Cerebellar cortex (tissue), 1 donor: ENCODE measurements around the gene MCEE.

ENCODE experiments used
- DNase-seq: peaks from one replicate; pipeline ENCODE4 v3.0.0-alpha.2; 2015; ENCODE audit warnings: low spot score

MCEE gene

DNA sequence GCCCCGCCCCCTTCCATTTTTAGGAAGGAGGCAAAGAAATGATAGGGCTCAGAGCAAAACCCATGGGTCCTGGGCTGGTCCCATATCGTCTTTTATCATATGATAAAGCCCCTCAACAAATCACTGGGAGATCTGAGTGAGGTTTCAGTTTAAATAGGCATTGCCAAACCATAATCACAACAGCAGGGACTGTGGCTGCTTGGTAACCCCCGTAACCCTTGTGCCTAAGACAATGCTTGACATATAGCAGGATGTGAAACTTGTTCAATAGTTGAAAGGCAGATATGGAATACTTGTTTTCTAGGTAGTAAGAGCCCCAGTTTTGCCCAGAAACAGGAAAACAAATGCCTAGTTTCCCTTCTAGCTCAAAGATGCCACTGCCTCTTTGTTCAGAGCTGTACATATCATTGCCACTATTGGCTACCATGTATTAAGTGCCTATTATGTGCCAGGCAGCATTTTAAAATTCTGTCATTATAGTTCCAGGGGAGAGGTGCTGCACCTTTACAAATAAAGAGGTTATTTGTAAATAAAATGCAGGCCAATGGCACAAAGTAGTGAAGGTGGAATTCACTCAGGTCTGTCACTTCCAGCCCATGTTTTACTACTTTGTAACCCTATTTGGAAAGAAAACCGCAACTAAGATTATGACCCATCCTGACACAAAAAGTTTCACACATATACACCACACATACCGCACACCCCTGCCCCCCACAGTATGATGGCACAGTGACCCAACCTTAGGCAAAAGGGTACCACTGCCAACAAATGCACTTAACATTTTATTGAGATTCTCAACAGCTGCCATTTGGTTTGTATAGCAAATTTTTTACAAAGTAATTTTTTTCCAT is 47.4 kb downstream of the MCEE start:
- no peak for DNase-seq

DNA sequence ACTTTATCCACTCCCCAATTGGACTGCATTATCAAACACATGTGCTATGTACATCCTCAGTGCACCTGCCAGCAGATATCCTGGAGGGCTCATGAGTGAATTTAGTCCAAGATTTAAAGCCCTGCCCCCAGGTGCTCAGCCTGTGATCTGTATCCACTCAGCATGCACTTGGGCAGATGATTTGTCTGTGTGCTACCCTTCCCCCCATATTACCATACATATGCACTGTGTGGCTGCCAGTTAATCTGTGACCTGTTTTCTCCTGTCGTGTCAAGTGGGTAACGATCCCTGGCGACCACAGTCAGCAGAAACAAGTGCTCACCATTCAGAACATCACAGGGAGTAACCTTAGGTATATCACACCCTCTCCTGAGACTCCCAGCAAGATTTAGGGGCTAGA is 51.4 kb downstream of the MCEE start:
- DNase-seq, result no peak

DNA sequence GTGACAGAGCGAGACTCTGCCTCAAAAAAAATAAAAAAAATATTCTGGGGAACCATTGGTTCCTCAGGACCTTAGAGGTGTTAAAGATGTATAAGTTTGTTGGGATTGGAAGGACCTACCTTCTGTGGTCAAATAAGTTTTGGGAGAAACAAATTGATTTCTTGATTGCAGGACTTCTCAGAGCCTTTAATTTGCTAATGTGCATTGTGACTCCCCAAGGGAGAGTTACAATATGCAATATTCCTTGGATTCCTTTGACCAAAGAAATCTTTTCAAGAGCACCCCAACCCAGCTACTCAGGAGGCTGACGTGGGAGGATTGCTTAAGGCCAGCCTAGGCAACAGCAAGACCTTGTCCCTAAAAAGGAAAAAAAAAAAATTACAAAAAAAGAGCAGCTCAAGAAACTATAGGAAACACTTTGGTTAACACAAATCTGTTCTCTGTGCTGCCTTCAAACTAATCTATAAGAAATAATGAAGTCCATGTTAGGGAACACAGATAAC is 55.1 kb downstream of the MCEE start:
- DNase-seq, result no peak

DNA sequence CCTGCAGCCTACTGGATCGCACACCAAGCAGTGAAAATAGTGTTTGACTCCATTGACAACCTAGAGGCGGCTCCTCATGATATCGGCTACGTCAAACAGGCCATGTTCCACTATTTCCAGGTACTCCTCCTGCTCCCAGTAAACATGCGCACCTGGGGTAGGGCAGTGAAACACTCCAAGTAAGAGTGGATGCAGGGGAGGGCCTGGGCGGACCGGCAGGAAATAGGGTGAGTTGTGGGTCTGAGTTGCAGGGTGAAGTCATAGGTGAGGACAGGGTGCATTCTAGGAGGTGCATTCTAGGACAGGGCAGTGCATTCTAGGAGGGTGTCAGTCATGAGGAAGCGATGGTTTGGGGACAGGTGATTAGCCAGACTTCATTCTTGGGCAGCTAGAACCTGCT is 56.6 kb downstream of the MCEE start:
- DNase-seq, result no peak

DNA sequence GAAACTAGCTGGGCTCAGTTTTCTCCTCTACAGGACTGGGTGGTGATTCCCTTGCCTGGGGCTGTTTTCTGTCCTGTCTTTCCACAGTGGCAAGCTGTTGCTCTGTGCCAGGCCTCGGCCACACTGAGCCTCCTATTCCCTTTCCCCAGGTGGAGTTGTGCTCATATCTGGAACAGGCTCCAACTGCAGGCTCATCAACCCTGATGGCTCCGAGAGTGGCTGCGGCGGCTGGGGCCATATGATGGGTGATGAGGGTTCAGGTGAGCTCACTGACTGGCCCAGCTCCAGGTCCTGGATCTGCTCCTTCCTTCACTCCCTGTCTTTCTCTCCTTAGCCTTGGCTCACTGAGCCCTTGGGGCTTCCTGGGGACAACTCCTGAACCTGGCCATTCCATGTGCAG is 57.5 kb downstream of the MCEE start:
- DNase-seq, result no peak

DNA sequence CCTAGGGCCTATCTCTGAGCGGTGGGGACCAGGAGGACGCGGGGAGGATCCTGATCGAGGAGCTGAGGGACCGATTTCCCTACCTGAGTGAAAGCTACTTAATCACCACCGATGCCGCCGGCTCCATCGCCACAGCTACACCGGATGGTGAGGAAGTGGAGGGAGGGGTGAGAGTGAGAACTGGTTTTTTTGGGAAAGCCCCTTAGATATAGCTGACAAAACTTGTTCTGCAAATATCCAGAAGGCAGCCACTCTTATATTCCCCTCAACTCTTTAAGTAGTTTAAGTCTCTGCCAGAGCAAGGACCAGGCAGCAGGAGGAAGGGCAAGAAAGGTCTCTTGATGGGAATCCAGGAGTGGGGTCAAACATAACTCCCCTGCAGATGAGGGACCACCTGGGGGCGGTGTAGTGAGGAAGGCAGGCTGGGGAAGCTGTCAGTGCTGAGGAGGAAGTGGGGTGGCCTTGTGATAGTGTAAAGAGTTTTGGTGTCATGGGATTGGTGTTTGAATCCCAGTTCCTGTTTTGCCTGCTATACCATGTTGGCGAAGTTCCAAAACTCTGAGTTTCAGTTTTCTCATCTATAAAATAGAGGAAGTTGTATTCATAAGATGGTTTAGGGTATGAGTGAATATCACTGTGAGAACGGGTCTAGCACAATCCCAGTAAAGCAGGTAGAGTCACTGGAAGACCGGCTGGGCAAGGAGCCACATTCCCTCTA is 58.2 kb downstream of the MCEE start:
- no peak for DNase-seq

DNA sequence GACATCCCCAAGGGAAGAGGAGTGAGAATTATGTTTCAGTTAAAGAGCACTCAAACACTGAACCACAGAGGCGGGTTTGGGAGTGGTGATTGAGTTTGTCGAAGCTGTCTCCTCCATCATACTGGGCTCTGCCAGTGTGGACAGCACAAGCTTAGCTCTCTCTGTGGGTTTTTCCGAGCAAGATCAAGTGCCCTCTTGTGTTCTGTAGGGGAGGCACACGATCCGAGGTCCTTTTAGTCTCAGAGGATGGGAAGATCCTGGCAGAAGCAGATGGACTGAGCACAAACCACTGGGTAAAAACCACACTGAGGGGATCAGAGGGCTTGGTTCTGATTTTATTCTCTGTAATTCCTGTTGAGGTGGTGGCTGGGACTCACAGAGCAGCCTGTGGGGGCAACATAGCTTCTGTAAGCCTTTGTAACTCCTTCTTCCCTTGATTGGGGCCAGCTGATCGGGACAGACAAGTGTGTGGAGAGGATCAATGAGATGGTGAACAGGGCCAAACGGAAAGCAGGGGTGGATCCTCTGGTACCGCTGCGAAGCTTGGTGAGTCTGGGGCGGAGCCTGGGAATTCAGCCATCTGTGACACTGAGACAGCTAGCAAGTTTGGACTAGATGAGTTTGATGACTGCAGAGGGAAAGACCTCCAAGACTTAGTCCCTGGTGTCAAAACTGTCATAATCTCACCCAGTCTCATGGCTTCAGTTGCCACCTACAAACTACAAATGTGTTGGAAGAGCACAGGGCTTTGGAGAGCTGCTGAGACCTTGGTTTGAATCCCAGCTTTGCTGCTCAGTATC is 59.5 kb downstream of the MCEE start:
- peak; percentile 52 for DNase-seq

DNA sequence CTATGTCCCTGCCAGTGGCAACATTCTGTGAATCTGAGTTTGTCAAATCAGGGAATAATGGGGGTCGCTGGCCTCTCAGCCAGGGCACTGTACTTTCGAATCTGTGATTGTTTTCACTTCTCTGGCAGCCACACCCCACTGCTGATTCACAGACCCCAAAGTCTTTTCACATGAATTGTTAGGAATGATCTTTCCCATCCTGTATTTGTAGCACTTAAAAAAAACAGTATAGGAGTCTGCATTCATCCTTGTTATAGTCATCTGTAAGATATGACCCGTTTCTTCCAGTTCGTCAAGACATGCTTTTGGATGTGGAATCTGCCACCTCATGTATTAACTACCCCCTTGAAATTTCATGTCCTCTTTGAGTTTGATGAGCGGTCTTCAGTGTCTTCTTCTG is 60.7 kb downstream of the MCEE start:
- no peak for DNase-seq

DNA sequence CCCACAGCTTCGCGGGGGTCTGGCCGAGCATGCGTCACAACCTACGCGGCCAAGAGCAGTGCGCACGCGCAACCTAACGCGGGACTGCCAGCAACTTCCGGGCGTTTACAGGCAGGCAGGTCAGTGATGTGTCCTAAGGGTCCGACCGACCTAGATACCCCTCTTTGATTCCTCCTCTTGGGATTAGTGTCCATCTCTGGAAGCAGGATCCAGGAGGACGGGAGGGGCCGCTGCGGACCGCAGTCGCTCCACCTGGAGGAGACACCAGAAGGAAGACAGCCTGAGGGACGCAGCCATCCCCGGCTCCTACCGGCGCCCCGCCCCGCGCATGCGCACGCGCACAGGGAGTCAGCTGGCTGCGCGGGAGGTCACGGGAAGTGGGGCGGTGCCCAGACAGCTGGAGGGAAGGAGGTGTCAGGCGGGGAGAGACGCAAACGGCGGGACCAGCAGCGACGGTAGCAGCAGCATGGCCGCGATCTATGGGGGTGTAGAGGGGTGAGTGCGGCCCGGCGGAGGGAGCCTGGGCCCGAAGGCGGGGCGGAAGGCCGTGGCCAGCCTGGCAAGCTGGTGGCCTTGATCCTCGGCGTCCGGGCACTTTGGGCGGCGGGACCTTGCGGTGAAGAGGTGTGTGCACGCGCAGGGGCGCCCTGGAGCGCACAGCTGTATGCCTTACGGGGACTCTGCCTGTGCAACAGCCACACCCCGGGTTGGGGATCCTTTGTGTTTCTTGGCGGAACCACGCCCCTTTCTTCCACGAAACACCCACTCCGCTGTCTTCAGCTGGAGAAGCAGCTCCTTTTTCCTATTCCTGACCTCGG is 61.6 kb downstream of the MCEE start, which contains the start of gene NAGK:
NAGK (plus strand) TSS at position 431 of the 818 bp plus-strand sequence; CDS start at position 467, 36 bp downstream.
- peak; percentile 94 for DNase-seq

DNA sequence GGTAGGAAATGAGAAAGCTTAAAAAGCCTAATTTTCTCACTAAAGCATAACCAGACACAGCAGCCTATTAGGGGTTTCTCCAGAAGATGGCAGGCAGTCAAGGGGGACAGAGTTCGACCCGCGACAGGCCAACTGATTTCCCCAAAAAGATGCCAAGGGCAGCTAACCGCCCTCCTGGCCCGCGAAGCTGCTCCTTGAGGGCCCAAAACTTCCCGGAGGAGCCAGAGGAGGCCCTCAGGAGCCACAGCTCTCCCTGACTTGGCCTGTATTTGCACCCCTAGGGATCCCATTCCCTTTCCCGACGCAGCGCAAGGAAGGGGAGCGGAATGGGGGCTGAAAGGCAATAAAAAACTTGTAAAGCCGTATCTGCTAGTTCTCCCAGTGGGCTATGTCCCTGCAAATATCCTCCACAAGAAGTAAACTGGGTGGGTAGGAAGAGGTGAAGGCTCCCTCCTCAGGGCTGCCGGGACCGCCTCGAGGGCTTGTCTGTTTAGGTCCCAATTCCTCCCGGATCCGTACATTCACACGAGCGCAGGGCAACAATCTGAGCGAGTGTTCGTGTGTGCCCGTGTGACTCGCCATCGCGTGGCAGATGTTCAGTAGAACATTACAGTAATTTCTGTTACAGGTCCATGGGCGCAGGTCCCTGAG is 62.3 kb downstream of the MCEE start:
- no peak for DNase-seq

DNA sequence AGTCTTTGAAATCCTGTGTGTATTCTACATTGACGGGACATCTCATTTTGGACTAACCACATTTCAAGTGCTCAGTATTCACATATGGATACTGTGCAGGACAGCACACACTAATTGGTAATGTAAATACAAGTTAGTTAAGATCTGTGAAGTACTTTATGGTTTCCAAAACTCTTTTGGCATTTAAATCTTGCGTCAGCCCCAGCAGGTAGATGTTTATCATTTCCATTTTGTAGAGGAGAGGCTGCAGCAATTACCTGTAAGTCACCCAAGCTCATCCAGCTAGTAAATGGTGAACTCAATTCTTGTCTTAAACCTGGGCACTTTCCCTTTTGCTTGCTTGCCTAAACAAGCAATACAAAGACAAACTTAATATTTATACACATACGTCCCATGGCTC is 63.2 kb downstream of the MCEE start:
- no peak for DNase-seq

DNA sequence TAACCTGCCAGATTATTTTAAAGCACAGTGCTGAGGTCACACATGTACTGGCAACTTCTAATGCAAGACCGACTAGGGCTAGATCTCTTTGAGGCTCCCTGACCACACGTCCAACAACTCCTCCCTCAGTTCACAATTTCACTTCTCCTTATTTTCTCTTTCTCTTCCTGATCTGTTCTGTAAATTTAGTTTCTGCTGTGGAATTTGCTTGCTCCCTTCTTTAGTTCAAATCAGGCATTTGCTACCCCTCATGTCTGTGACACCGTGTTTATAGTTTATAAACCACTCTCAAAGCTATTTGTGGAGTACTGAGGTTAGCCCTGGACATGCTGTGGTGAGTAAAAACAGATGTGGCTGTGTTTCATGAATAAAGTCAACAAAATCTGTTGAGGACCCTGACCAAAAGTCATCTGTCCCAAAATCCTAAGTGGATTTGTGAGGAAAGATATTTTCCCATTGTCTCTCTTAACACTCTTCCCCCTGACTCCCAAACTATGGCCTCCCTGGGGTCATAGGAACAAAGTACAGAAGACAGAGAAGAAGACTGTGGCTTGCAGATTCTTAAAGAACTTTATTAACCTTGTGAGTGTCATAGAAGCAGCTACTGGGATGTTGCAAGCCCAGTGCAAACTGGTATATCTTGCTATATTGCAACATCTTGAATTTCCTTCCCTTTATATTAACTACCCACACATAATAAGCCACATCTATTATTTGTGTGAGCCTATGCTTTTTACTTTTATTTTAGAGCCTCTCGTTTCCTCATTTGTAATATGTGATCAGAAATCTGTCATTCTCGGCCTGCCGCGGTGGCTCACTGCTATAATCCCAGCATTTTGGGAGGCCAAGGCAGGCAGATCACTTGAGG is 65.0 kb downstream of the MCEE start:
- DNase-seq, result no peak

DNA sequence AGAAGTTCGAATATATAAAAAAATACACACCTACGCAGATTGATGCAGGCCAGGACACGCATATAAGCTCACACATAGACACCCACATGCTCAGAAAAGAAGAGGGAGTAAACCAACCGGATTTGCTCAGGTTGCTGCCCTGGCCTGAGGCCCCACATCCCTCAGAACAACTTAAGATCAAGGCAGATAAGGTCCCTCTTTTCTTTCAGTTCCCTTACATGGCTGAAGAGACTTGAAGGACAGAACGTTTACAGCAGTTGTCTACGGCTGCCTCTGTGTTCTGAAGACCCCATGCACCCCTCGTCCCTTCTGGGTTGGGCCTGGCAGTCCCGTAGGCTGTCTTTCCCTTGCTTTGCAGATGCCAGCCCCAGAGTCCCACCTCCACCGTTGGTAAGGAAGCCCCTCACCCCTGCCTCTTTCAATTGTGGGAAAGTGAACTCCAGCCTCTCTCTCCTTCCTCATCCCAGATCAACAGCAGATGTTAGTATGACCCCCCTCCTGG is 65.9 kb downstream of the MCEE start:
- no peak for DNase-seq

DNA sequence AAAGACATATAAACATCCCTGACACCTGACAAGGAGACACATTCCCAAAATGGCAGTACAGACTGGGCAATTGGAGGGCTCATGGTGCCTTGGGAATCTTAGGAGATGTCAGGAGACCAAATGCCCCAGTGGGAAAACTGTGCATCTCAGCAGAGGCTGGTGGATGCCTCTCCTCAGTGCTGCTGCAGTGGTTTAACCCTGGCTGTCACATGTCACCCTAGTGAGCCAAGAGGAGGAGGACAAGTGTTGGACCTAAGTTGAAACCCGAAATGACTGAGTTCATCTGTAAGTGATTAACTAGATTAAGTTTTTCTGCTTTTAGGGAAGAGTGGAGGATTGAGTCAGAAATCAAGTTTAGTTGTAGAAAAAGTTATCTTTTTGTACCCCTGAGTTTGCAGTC is 66.8 kb downstream of the MCEE start:
- no peak for DNase-seq

DNA sequence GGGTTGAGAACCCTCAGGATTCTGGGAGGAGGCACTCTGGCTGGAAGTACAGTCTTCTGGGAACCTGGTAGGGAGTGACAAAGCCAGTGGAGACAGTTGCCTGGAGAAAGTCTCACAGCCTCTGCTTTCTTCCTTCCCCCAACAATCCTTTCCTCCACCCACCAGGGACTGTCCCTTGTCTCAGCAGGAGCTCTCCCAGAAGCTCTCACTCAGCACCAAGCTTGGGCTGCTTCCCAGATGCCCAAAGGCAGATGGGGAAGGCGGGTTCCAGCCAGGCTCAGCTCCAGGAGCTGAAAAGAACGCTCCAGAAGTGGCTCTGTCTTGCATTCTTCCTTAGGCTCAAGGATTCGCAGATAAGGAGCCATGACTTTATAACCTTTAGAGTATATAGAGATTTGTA is 69.2 kb downstream of the MCEE start:
- DNase-seq, result no peak

DNA sequence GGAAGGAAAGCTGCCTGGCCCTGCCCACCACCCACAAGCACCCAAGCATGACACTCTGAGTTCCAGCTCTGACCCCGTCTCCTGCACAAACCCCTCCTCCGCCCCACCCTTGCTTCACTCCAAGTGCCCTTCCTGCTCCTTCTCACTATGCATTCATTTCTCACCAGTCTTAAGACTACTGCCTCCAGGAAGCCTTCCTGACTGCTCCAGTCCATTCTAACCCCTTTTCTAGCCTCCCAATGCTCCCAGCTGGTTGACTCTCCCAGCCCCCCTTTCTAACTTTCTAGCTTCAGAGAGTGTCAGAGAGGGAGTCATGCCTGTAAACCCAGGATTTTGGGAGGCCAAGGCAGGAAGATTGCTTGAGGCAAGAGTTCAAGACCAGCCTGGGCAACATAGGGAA is 69.8 kb downstream of the MCEE start:
- DNase-seq, result no peak
